GM12873 (cell line): ENCODE measurements around the gene CDON.

ENCODE experiments used
- CTCF ChIP-seq: IDR thresholded peaks from 2 replicates; pipeline ENCODE4 v1.5.1; 2012; ENCODE audit warnings: low read depth, mild to moderate bottlenecking, moderate library complexity, low read length, control low read depth; ENCODE audit not compliant: insufficient read depth; ENCODE audit errors: missing control alignments

CDON gene

GRCh38 chr11:126063507-126063852, 814 bp upstream of the CDON start:
- TF ChIP-seq CTCF, result no peak

GRCh38 chr11:126061707-126062678, 673 bp downstream of the CDON start:
- peak; percentile 21 for TF ChIP-seq CTCF

GRCh38 chr11:126060757-126061171, 1.9 kb downstream of the CDON start:
- TF ChIP-seq CTCF, result no peak

GRCh38 chr11:126059238-126059781, 3.4 kb downstream of the CDON start:
- TF ChIP-seq CTCF, result no peak

GRCh38 chr11:126058105-126058874, 4.4 kb downstream of the CDON start:
- no peak for TF ChIP-seq CTCF

- TF ChIP-seq CTCF, result no peak
Measured at GRCh38 chr11:126054882-126055281, 7.8 kb downstream of the CDON start.

GRCh38 chr11:126054408-126054807, 8.3 kb downstream of the CDON start:
- no peak for TF ChIP-seq CTCF
